GM10248 (cell line): ENCODE data around the gene TMC7.

ENCODE experiments used
- CTCF ChIA-PET: fragments of 300-600 bp; sonication (Branson Sonifier 250); formaldehyde crosslinking; extraction: SDS; loops from one replicate; lab custom pipeline; 2021; ENCODE audit warnings: antibody characterized with exemption; lab: Yijun Ruan, JAX
- POLR2A ChIA-PET: fragments of 350-650 bp; sonication (Branson Sonifier 250); formaldehyde crosslinking; extraction: SDS; loops from one replicate; lab custom pipeline; 2020; ENCODE audit warnings: antibody characterized with exemption; lab: Yijun Ruan, JAX
- DNase-seq: peaks from one replicate; pipeline ENCODE4 v3.0.0; 2012; ENCODE audit errors: extremely low spot score
- CTCF ChIP-seq: IDR thresholded peaks from 2 replicates; pipeline ENCODE4 v1.5.1; 2012; ENCODE audit warnings: mild to moderate bottlenecking, low read depth; ENCODE audit errors: extremely low read depth, missing control alignments, control extremely low read depth

The TMC7 gene

DNA sequence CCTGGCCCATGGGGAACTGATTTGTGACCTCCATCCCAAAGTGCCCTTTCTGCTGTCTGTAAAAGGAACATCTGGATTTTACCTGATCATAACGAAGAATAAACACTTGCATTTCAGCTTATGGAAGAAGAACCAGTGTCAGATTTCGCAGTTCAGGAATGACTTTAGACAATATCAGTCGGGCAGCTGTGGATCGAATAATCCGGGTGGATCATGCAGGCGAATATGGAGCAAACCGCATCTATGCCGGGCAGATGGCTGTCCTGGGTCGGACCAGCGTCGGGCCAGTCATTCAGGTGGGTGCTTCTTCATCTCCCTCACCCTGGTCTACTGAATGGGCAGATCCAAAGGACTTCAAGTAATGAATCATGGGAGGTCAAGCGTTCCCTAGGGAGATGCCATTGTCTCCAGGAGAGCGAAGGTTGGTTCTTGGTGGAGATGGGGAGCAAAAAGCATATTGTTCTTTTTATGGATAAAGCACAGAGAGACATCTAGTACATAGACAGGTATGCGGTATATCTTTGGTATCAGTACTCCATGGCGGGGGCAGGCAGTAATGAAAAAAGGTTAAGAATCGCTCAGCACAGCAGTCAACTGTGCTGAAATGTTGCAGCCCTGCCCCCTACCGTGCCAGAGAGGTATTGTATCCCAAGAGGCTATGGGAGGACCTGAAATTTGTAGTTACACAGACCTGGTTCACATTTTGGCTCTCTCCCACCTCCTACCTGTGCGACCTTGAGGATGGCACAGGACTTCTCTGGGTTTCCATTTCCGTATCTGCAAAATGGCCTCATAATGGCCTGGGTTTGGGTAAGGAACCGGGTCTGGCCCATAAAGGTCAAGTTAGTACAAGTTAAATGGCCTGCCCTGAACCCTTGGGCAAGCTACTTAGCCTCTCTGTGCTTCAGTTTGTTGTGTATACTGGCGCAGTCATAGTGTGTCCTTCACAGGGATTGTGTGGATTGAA lies 88.4 kb downstream of the TMC7 start:
- POLR2A ChIA-PET, result interaction anchor here (1.1 kb wide), 1 partner anchor 282 kb away, joined by 5 read pairs; the partner anchor contains the start of gene RPS15A
- CTCF ChIA-PET, result interaction anchor here (0.7 to 5.8 kb wide), 5 partner anchors 9 to 282 kb away, joined by 3 to 40 read pairs (median 4); partner anchors contain the start of gene RPS15A
- TF ChIP-seq CTCF, result peak; percentile 51
- peak; percentile 55 for DNase-seq

- no peak for DNase-seq
- CTCF ChIA-PET, result interaction anchor here (0.7 to 5.8 kb wide), 2 partner anchors 8 to 12 kb away, joined by 4 to 40 read pairs; no protein-coding TSS in a partner anchor
- POLR2A ChIA-PET, result no interaction called here
- no peak for TF ChIP-seq CTCF
These were observed 89.6 kb downstream of the TMC7 start for GRCh38 chr16:19073344-19073743.

DNA sequence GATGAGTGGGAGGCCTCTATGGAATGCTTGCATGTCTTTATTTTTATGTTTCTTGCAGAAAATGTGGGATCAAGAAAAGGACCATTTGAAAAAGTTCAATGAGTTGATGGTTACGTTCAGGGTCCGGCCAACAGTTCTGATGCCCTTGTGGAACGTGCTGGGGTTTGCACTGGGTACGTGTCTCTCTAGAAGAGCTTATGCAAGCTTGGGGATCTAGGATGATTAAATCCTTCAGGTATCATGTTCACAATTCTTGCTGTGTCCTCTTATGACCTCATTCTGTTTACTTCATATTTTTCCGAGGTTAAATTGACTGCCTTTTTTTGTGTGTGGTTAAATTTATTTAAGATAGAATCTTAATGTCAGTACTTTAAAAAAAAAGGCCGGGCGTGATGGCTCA lies 90.1 kb downstream of the TMC7 start:
- ChIA-PET POLR2A (no interaction called here), CTCF (interaction anchor here (5.8 kb wide), 1 partner anchor 11 kb away, joined by 40 read pairs; no protein-coding TSS in a partner anchor)
- no peak for TF ChIP-seq CTCF
- no peak for DNase-seq

DNA sequence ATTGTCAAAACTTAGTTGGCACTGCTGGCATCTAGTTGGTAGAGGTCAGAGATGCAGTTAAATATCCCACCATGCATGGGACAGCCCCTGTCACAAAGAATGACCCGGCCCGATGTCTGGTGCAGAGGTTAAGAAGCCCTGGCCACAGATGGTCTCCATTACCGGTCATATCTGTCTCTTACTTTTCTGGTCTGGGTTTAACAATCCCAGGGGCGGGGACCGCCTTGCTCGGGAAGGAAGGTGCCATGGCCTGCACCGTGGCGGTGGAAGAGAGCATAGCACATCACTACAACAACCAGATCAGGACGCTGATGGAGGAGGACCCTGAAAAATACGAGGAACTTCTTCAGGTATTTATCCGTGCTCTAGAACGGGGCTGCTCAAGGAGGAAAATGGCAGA lies 91.8 kb downstream of the TMC7 start:
- no peak for TF ChIP-seq CTCF
- CTCF ChIA-PET, result interaction anchor here (2.6 kb wide), 1 partner anchor 11 kb away, joined by 16 read pairs; no protein-coding TSS in a partner anchor
- no peak for DNase-seq
- POLR2A ChIA-PET, result no interaction called here

DNA sequence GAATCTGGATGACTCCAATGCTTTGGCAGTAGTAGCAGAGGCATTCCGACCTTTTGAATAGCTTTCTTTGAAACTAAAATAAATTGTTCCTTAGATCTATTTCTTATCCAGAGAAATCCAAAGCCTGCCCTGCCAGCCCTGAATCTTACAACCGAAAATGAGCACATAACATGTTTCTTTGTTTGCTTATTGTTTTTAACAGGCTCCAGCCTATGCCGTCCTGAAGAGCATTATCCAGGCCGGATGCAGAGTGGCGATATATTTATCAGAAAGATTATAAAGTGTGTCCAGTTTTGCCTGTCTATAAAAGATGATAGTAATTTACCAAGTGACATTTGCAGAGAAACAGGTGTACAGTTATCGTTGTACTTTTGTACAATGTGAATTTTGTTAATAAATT lies 94.1 kb downstream of the TMC7 start:
- no peak for DNase-seq
- ChIA-PET POLR2A (no interaction called here), CTCF (interaction anchor here (1.7 to 2.6 kb wide), 2 partner anchors 8 to 101 kb away, joined by 5 to 16 read pairs; no protein-coding TSS in a partner anchor)
- no peak for TF ChIP-seq CTCF

DNA sequence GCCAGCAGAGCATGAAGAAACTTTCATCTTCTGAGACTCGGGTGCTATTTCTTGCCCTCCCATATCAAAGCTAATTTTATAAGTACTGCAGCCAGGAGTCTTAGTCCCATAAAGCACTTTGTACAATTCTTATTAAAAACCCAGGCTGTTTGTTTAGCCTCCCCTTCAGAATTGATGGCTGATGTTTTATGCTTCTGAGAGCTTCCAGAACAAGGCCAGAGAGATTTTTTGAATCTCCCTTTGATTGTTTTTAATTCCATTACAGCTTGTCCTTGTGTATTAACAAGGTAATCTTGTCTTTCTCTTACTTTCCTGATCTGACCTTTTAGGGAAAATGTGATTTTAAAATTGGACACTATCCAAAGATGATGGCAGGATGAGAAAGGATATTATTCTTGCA lies 99.9 kb downstream of the TMC7 start:
- no peak for DNase-seq
- POLR2A ChIA-PET, result no interaction called here
- CTCF ChIA-PET, result interaction anchor here (2.2 to 6.4 kb wide), 4 partner anchors 13 to 291 kb away, joined by 5 to 75 read pairs (median 46); no protein-coding TSS in a partner anchor
- TF ChIP-seq CTCF, result no peak
